Endothelial cell of umbilical vein (primary cell): ENCODE data around the gene SYNPO2. TPM values are rescaled to one million over a fixed set of nuclear protein-coding genes. Genes with fewer than 3 reads are reported as not detected.

Experiments used
- BruUV-seq: library from RNA; stranded (reverse); fragments of 400-500 nt; replicated peaks from 2 replicates; lab custom pipeline; 2021; lab: Mats Ljungman, UMichigan
- CTCF ChIA-PET: fragments of 300-600, 350-600 bp; sonication (Branson Sonifier 250); formaldehyde crosslinking; loops from one replicate; lab custom pipeline; 2021; ENCODE audit warnings: antibody characterized with exemption, inconsistent platforms; lab: Charles Lee
- POLR2A ChIA-PET: fragments of 300-600, 350-600 bp; sonication (Branson Sonifier 250); formaldehyde crosslinking; loops from one replicate; lab custom pipeline; 2021; ENCODE audit warnings: antibody characterized with exemption, inconsistent platforms; lab: Charles Lee
- DNase-seq: peaks from one replicate; pipeline ENCODE4 v3.0.0-alpha.2; 2011; ENCODE audit warnings: low read depth, low spot score
- FAIRE-seq: peaks from 2 replicates; lab custom pipeline; 2011; peaks lifted over from hg19 to GRCh38; lab: Jason Lieb, UNC
- H2AFZ ChIP-seq: 2 replicates; pipeline ENCODE4 v1.6.0; 2012; ENCODE audit warnings: low read depth, low read length, control low read depth, inconsistent platforms
- H3K27ac ChIP-seq: 2 replicates; pipeline ENCODE4 v1.5.1; 2011; ENCODE audit warnings: low read depth, mild to moderate bottlenecking, control low read depth, low read length, moderate library complexity; ENCODE audit not compliant: insufficient read depth
- H3K27me3 ChIP-seq, 2 experiments: 2 replicates each; pipeline versions ENCODE4 v1.6.0 to v1.6.1; 2011; ENCODE audit warnings: low read length in 2 of 2, mixed read lengths in 1 of 2; ENCODE audit not compliant: control insufficient read depth in 2 of 2, insufficient read depth in 2 of 2
- H3K36me3 ChIP-seq, 2 experiments: 2 replicates in 1 of 2; 3 replicates in 1 of 2; pipeline ENCODE4 v1.5.1; 2011; ENCODE audit warnings: low read length in 2 of 2, mild to moderate bottlenecking in 1 of 2, moderate library complexity in 1 of 2; ENCODE audit not compliant: control insufficient read depth in 2 of 2, insufficient read depth in 2 of 2; ENCODE audit errors: extremely low read depth in 1 of 2
- H3K4me1 ChIP-seq: 3 replicates; pipeline ENCODE4 v1.5.1; 2011; ENCODE audit warnings: mild to moderate bottlenecking, low read length; ENCODE audit not compliant: control insufficient read depth, insufficient read depth; ENCODE audit errors: extremely low read depth
- H3K4me2 ChIP-seq: 2 replicates; pipeline ENCODE4 v1.6.1; 2011; ENCODE audit warnings: low read length, control low read depth, mixed read lengths; ENCODE audit not compliant: insufficient read depth
- H3K4me3 ChIP-seq, 3 experiments: fragments of 200-600 bp in 1 of 3; sonication (generic), shearing (Covaris generic) in 1 of 3; replicated peaks in 1 of 3; 2 replicates each; pipeline ENCODE4 v1.5.1; 2011 to 2016; ENCODE audit warnings: control low read depth in 3 of 3, low read length in 3 of 3, mild to moderate bottlenecking in 2 of 3, inconsistent platforms in 1 of 3, low read depth in 1 of 3, moderate library complexity in 1 of 3; ENCODE audit not compliant: insufficient read depth in 1 of 3
- H3K79me2 ChIP-seq: 2 replicates; pipeline ENCODE4 v1.6.0; 2012; ENCODE audit warnings: low read length, inconsistent platforms; ENCODE audit not compliant: control insufficient read depth, insufficient read depth
- H3K9ac ChIP-seq: replicated peaks from 2 replicates; pipeline ENCODE3; 2011; ENCODE audit warnings: low read length, control low read depth; ENCODE audit not compliant: insufficient read depth; ENCODE audit errors: extremely low read depth
- H3K9me1 ChIP-seq: replicated peaks from 3 replicates; pipeline ENCODE4 v1.6.0; 2011; ENCODE audit warnings: mild to moderate bottlenecking, low read length; ENCODE audit not compliant: control insufficient read depth, insufficient read depth; ENCODE audit errors: extremely low read depth
- H3K9me3 ChIP-seq: replicated peaks from 2 replicates; pipeline ENCODE4 v1.5.1; 2012; ENCODE audit warnings: low read length, inconsistent platforms; ENCODE audit not compliant: control insufficient read depth, insufficient read depth
- H4K20me1 ChIP-seq: replicated peaks from 2 replicates; pipeline ENCODE3; 2011; ENCODE audit warnings: mild to moderate bottlenecking, low read length; ENCODE audit not compliant: control insufficient read depth, insufficient read depth; ENCODE audit errors: extremely low read depth
- EZH2 ChIP-seq: IDR thresholded peaks from 2 replicates; pipeline ENCODE4 v1.6.1; 2012; ENCODE audit warnings: borderline replicate concordance, low read depth, mild to moderate bottlenecking, moderate library complexity, low read length, inconsistent platforms; ENCODE audit not compliant: severe bottlenecking
- FOS ChIP-seq: IDR thresholded peaks from 2 replicates; pipeline ENCODE4 v1.6.1; 2011; ENCODE audit warnings: mild to moderate bottlenecking, low read length, moderate library complexity, borderline replicate concordance; ENCODE audit not compliant: insufficient read depth
- GATA2 ChIP-seq: IDR thresholded peaks from 2 replicates; pipeline ENCODE4 v1.7.0; 2011; ENCODE audit warnings: low read depth, mild to moderate bottlenecking, moderate library complexity, mixed read lengths, low read length; ENCODE audit not compliant: insufficient read length, insufficient read depth
- JUN ChIP-seq: IDR thresholded peaks from 2 replicates; pipeline ENCODE4 v1.6.1; 2011; ENCODE audit warnings: borderline replicate concordance, low read depth; ENCODE audit not compliant: insufficient read length, insufficient read depth
- MYC ChIP-seq: IDR thresholded peaks from one replicate; pipeline ENCODE4 v1.6.1; 2011; ENCODE audit warnings: mild to moderate bottlenecking, low read depth, low read length
- POLR2A ChIP-seq: IDR thresholded peaks from 2 replicates; pipeline ENCODE4 v1.6.1; 2012; ENCODE audit warnings: low read depth, mild to moderate bottlenecking, control low read depth, low read length
- POLR2AphosphoS5 ChIP-seq: IDR thresholded peaks from 2 replicates; pipeline ENCODE4 v1.6.1; 2012; ENCODE audit warnings: low read depth, mild to moderate bottlenecking, control low read depth, low read length, moderate library complexity; ENCODE audit not compliant: insufficient read depth
- dilution Hi-C: fragments of 300-500 bp; cut with MboI; formaldehyde crosslinking; loops from one replicate; pipeline ENCODE4 v1.15.0; 2019; ENCODE audit warnings: low sequenced_read_pairs; ENCODE audit not compliant: extremely low pct_ligation_motif_present
- intact Hi-C: fragments of 100-400 bp; cut with micrococcal nuclease; formaldehyde crosslinking; loops from one replicate; pipeline ENCODE4 v1.10.0; 2022
- polyA plus RNA-seq, 4 experiments: library from polyadenylated mRNA; depleted of rRNA in 3 of 4; stranded (reverse) in 3 of 4; unstranded in 1 of 4; fragments of >200 nt; gene quantifications; 2 replicates each; pipeline versions ENCODE4 v1.2.1 to v1.2.3, GENCODE V29; 2011 to 2012; ENCODE audit warnings: missing spikeins in 1 of 4
- total RNA-seq: library from RNA; stranded (reverse); gene quantifications from 2 replicates; pipeline ENCODE4 v1.2.3, GENCODE V29; 2021
- TF ChIP-seq, protein P1 (sequence below): IDR thresholded peaks from 2 replicates; pipeline ENCODE4 v1.6.1; 2011; ENCODE audit not compliant: insufficient read depth, insufficient read length
- TF ChIP-seq, protein P2 (sequence below), 2 donors: IDR thresholded peaks; 1 replicate in 1 of 2; 2 replicates in 1 of 2; pipeline ENCODE4 v1.5.1; 2011; ENCODE audit warnings: low read length in 2 of 2, mild to moderate bottlenecking in 2 of 2, moderate library complexity in 2 of 2, control low read depth in 1 of 2, inconsistent platforms in 1 of 2, low read depth in 1 of 2; ENCODE audit not compliant: insufficient read depth in 1 of 2; ENCODE audit errors: extremely low read depth in 1 of 2

SYNPO2 gene
- total and polyA plus RNA-seq, 2 donors (not counting 3 experiments of a cell fraction or from before 2014, with no cell fraction given) = 0.06 to 0.13 TPM

DNA sequence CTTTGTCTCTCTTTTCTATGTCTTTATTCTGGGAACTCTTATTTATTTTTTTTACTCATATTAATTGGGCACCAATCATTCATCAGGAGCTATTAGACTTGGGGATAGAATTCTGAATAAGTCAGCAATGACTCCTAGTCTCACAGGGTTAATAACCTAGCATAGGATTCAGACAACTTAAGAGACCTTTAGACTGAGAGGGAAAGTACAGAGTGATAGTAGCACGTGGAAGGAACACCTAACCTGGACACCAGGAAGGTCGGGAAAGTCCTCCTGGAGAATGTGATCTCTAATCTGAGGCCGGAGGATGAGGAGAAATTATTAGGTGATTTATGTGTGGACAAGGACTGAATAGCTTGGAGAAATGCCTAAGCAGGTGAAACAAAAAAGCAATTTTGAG is 3.9 kb upstream of the SYNPO2 start:
- H3K9me1 ChIP-seq = no peaks in the 10 kb centered on the region
- intact Hi-C loops = loop anchor here (5.0 kb wide), 1 partner anchor 197 kb away; the partner anchor contains the start of gene METTL14
- no peak overlapping the region for H2AFZ ChIP-seq
- no TSS peak for BruUV-seq
- no peaks in the 10 kb centered on the region for H3K36me3 ChIP-seq
- dilution Hi-C loops = no loop called here
- DNase-seq (no peak), FAIRE-seq (no peak)
- no peak overlapping the region for H3K9ac ChIP-seq
- H3K4me3 ChIP-seq = no peak overlapping the region
- H3K4me2 ChIP-seq = no peak overlapping the region
- ChIA-PET CTCF (interaction anchor here (0.7 to 2.2 kb wide), 7 partner anchors 10 to 320 kb away, joined by 4 to 10 read pairs (median 8); no protein-coding TSS in a partner anchor), POLR2A (no interaction called here)
- H3K27me3 ChIP-seq = no peaks in the 10 kb centered on the region
- no peaks in the 10 kb centered on the region for H4K20me1 ChIP-seq
- H3K27ac ChIP-seq = no peak overlapping the region
- H3K9me3 ChIP-seq = no peaks in the 10 kb centered on the region
- no peak for TF ChIP-seq POLR2AphosphoS5
- TF ChIP-seq, protein P1, sequence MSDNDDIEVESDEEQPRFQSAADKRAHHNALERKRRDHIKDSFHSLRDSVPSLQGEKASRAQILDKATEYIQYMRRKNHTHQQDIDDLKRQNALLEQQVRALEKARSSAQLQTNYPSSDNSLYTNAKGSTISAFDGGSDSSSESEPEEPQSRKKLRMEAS = no peak
- TF ChIP-seq EZH2 = no peak
- TF ChIP-seq FOS = no peak
- TF ChIP-seq JUN = no peak
- no peak for TF ChIP-seq POLR2A
- TF ChIP-seq MYC = no peak
- TF ChIP-seq, protein P2, sequence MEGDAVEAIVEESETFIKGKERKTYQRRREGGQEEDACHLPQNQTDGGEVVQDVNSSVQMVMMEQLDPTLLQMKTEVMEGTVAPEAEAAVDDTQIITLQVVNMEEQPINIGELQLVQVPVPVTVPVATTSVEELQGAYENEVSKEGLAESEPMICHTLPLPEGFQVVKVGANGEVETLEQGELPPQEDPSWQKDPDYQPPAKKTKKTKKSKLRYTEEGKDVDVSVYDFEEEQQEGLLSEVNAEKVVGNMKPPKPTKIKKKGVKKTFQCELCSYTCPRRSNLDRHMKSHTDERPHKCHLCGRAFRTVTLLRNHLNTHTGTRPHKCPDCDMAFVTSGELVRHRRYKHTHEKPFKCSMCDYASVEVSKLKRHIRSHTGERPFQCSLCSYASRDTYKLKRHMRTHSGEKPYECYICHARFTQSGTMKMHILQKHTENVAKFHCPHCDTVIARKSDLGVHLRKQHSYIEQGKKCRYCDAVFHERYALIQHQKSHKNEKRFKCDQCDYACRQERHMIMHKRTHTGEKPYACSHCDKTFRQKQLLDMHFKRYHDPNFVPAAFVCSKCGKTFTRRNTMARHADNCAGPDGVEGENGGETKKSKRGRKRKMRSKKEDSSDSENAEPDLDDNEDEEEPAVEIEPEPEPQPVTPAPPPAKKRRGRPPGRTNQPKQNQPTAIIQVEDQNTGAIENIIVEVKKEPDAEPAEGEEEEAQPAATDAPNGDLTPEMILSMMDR (IDR thresholded peaks at IDR 0.05; ENCODE audit: extremely low read depth in 1 of 2, insufficient read depth in 1 of 2, low read depth in 1 of 2, low read length in 2 of 2) = no peak
- no peak for TF ChIP-seq GATA2
- peaks cover 8% of the 10 kb centered on the region for H3K4me1 ChIP-seq
- H3K79me2 ChIP-seq = no peaks in the 10 kb centered on the region
